Measurements from ENCODE around the gene PGBD5.

The PGBD5 gene

DNA sequence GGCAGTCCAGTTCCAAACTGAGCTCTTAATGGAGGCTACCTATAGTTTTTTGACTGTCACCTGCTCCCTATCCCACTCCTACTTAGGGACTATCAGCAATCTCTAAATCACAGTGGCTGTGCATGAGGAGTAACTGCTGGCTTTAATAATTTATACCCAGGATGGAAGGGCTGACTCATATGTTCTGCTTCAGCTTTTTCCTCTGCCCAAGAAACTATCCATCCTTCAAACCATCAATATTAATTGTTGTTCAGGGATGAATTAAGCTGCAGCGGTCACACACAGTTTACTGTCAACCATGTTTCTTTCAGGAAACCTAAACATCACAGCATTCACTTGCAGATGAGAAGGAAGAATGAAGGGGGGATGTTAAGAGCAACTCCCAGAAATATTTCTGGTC lies 9.0 kb upstream of the PGBD5 start:
- TF ChIP-seq ESRRG (CRISPR knock-in tag; IDR thresholded peaks at IDR 0.05) = no peak
- TF ChIP-seq TOX (CRISPR knock-in tag; IDR thresholded peaks at IDR 0.05; ENCODE audit: borderline replicate concordance) = no peak
- TF ChIP-seq ZFP30 (CRISPR knock-in tag; IDR thresholded peaks at IDR 0.05) = no peak
- no peak for ATAC-seq

DNA sequence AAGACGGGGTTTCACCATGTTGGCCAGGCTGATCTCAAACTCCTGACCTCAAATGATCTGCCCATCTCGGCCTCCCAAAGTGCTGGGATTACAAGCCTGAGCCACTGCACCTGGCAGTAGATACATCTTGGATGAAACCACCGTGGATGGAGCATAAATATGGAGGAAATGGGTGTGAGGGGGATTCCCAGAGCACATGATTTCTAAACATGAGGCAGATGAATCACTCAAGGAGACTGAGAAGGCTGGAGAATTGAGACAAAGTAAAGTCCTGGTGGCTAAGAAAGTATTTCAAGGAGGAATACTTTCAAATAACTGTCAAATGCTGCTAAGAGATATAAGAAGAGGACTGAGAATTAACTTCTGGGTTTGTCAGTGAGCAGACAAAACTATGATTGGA lies 5.4 kb upstream of the PGBD5 start:
- no peak for TF ChIP-seq ARNTL (CRISPR knock-in tag; IDR thresholded peaks at IDR 0.05; ENCODE audit: borderline replicate concordance, low read depth)
- no peak for TF ChIP-seq CSDC2 (CRISPR knock-in tag; IDR thresholded peaks at IDR 0.05)
- TF ChIP-seq, protein P1, sequence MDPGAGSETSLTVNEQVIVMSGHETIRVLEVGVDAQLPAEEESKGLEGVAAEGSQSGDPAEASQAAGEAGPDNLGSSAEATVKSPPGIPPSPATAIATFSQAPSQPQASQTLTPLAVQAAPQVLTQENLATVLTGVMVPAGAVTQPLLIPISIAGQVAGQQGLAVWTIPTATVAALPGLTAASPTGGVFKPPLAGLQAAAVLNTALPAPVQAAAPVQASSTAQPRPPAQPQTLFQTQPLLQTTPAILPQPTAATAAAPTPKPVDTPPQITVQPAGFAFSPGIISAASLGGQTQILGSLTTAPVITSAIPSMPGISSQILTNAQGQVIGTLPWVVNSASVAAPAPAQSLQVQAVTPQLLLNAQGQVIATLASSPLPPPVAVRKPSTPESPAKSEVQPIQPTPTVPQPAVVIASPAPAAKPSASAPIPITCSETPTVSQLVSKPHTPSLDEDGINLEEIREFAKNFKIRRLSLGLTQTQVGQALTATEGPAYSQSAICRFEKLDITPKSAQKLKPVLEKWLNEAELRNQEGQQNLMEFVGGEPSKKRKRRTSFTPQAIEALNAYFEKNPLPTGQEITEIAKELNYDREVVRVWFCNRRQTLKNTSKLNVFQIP (CRISPR knock-in tag; IDR thresholded peaks at IDR 0.05; ENCODE audit: borderline replicate concordance, low read depth) = no peak
- TF ChIP-seq ZNF8 (CRISPR knock-in tag; IDR thresholded peaks at IDR 0.05) = no peak
- TF ChIP-seq ISL1 (CRISPR knock-in tag; IDR thresholded peaks at IDR 0.05) = no peak
- TF ChIP-seq ZFP30 (CRISPR knock-in tag; IDR thresholded peaks at IDR 0.05) = no peak
- TF ChIP-seq, protein P2, sequence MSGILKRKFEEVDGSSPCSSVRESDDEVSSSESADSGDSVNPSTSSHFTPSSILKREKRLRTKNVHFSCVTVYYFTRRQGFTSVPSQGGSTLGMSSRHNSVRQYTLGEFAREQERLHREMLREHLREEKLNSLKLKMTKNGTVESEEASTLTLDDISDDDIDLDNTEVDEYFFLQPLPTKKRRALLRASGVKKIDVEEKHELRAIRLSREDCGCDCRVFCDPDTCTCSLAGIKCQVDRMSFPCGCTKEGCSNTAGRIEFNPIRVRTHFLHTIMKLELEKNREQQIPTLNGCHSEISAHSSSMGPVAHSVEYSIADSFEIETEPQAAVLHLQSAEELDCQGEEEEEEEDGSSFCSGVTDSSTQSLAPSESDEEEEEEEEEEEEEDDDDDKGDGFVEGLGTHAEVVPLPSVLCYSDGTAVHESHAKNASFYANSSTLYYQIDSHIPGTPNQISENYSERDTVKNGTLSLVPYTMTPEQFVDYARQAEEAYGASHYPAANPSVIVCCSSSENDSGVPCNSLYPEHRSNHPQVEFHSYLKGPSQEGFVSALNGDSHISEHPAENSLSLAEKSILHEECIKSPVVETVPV (CRISPR knock-in tag; IDR thresholded peaks at IDR 0.05) = no peak
- TF ChIP-seq ESRRG (CRISPR knock-in tag; IDR thresholded peaks at IDR 0.05) = no peak
- no peak for TF ChIP-seq ZNF565 (CRISPR knock-in tag; conservative IDR thresholded peaks at IDR 0.05; ENCODE audit: low read depth)
- TF ChIP-seq ZC3H10 (CRISPR knock-in tag; IDR thresholded peaks at IDR 0.05) = no peak
- TF ChIP-seq BACH2 (CRISPR knock-in tag; IDR thresholded peaks at IDR 0.05; ENCODE audit: borderline replicate concordance) = no peak
- TF ChIP-seq OSR1 (CRISPR knock-in tag; IDR thresholded peaks at IDR 0.05) = no peak
- no peak for ATAC-seq

DNA sequence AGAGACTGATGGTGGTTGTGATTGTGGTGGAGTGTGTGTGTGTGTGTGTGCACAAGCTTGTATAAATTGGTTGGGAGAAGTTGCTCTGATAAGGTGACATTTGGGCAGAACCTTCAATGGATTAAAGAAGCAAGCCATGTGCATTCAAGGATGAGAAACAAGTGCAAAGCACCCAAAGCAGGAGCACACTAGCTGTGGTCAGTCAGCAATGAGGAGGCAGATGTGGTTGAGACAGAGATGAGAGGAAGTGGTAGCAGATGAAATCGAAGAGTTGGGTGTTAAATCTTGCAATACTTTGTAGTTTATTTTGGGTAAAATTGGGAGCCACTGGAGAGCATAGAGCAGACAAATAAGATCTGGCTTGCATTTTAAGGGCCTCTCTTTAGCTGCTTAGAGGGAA lies 4.4 kb upstream of the PGBD5 start:
- ATAC-seq = no peak
- TF ChIP-seq, protein P2 (CRISPR knock-in tag; IDR thresholded peaks at IDR 0.05) = no peak
- TF ChIP-seq ISL1 (CRISPR knock-in tag; IDR thresholded peaks at IDR 0.05) = no peak
- no peak for TF ChIP-seq ZC3H10 (CRISPR knock-in tag; IDR thresholded peaks at IDR 0.05)
- TF ChIP-seq, protein P1 (CRISPR knock-in tag; IDR thresholded peaks at IDR 0.05; ENCODE audit: borderline replicate concordance, low read depth) = no peak
- TF ChIP-seq BACH2 (CRISPR knock-in tag; IDR thresholded peaks at IDR 0.05; ENCODE audit: borderline replicate concordance) = no peak
- TF ChIP-seq OSR1 (CRISPR knock-in tag; IDR thresholded peaks at IDR 0.05) = no peak
- TF ChIP-seq, protein P3, sequence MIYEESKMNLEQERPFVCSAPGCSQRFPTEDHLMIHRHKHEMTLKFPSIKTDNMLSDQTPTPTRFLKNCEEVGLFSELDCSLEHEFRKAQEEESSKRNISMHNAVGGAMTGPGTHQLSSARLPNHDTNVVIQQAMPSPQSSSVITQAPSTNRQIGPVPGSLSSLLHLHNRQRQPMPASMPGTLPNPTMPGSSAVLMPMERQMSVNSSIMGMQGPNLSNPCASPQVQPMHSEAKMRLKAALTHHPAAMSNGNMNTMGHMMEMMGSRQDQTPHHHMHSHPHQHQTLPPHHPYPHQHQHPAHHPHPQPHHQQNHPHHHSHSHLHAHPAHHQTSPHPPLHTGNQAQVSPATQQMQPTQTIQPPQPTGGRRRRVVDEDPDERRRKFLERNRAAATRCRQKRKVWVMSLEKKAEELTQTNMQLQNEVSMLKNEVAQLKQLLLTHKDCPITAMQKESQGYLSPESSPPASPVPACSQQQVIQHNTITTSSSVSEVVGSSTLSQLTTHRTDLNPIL (CRISPR knock-in tag; IDR thresholded peaks at IDR 0.05; ENCODE audit: low read depth) = no peak
- no peak for TF ChIP-seq SNAI2 (CRISPR knock-in tag; IDR thresholded peaks at IDR 0.05)
- TF ChIP-seq ZNF8 (CRISPR knock-in tag; IDR thresholded peaks at IDR 0.05) = no peak
- TF ChIP-seq TCF4 (CRISPR knock-in tag; IDR thresholded peaks at IDR 0.05; ENCODE audit: borderline replicate concordance) = no peak
- no peak for TF ChIP-seq ZNF565 (CRISPR knock-in tag; conservative IDR thresholded peaks at IDR 0.05; ENCODE audit: low read depth)
- TF ChIP-seq ZFP30 (CRISPR knock-in tag; IDR thresholded peaks at IDR 0.05) = no peak
- no peak for TF ChIP-seq RARB (CRISPR knock-in tag; IDR thresholded peaks at IDR 0.05)
- TF ChIP-seq ESRRG (CRISPR knock-in tag; IDR thresholded peaks at IDR 0.05) = no peak
- TF ChIP-seq ZFP3 (CRISPR knock-in tag; IDR thresholded peaks at IDR 0.05) = no peak
- TF ChIP-seq GLIS3 (CRISPR knock-in tag; IDR thresholded peaks at IDR 0.05) = no peak
- no peak for TF ChIP-seq PPARA (CRISPR knock-in tag; IDR thresholded peaks at IDR 0.05; ENCODE audit: borderline replicate concordance)
- no peak for TF ChIP-seq ZNF70 (CRISPR knock-in tag; IDR thresholded peaks at IDR 0.05)
- TF ChIP-seq, protein P4, sequence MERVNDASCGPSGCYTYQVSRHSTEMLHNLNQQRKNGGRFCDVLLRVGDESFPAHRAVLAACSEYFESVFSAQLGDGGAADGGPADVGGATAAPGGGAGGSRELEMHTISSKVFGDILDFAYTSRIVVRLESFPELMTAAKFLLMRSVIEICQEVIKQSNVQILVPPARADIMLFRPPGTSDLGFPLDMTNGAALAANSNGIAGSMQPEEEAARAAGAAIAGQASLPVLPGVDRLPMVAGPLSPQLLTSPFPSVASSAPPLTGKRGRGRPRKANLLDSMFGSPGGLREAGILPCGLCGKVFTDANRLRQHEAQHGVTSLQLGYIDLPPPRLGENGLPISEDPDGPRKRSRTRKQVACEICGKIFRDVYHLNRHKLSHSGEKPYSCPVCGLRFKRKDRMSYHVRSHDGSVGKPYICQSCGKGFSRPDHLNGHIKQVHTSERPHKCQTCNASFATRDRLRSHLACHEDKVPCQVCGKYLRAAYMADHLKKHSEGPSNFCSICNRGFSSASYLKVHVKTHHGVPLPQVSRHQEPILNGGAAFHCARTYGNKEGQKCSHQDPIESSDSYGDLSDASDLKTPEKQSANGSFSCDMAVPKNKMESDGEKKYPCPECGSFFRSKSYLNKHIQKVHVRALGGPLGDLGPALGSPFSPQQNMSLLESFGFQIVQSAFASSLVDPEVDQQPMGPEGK (CRISPR knock-in tag; IDR thresholded peaks at IDR 0.05; ENCODE audit: borderline replicate concordance) = no peak
- TF ChIP-seq ARNTL (CRISPR knock-in tag; IDR thresholded peaks at IDR 0.05; ENCODE audit: borderline replicate concordance, low read depth) = no peak

Measured in SK-N-SH treated with all-trans-retinoic acid at 6 μM for 48 hours (cell line).